Panc1 (cell line): ENCODE results near the gene PHF1. TPM values are rescaled to one million over a fixed set of nuclear protein-coding genes. Genes with fewer than 3 reads are reported as not detected.
A peak's percentile ranks its signal among the peaks of the same experiment; 100 is the strongest.

Experiments
- ATAC-seq: fragments of 200-7000 bp; cut with Tn5 transposase; 2 replicates; pipeline ENCODE4 v1.9.1; 2020; ENCODE audit warnings: mild to moderate bottlenecking, moderate library complexity
- BruUV-seq: library from RNA; stranded (reverse); fragments of 400-500 nt; replicated peaks from 2 replicates; lab custom pipeline; 2021; lab: Mats Ljungman, UMichigan
- CTCF ChIA-PET: fragments of 300-600 bp; sonication (Branson Sonifier 250); formaldehyde crosslinking; loops from one replicate; lab custom pipeline; 2022; ENCODE audit warnings: antibody characterized with exemption; lab: Charles Lee
- POLR2A ChIA-PET: fragments of 300-600 bp; sonication (Branson Sonifier 250); formaldehyde crosslinking; loops from one replicate; lab custom pipeline; 2022; ENCODE audit warnings: antibody characterized with exemption; lab: Charles Lee
- DNase-seq: peaks from one replicate; pipeline ENCODE4 v3.0.0-alpha.2; 2010; ENCODE audit warnings: low read depth, low spot score
- H3K27ac ChIP-seq: 2 replicates; pipeline ENCODE4 v1.5.1; 2011; ENCODE audit warnings: mild to moderate bottlenecking, low read length, inconsistent platforms
- H3K27me3 ChIP-seq: fragments of 200-500 bp; sonication (Bioruptor generic); 2 replicates; pipeline ENCODE4 v1.6.0; 2014; ENCODE audit warnings: low read length, inconsistent platforms; ENCODE audit not compliant: control insufficient read depth, insufficient read depth
- H3K36me3 ChIP-seq: fragments of 200-500 bp; sonication (Bioruptor generic); 2 replicates; pipeline ENCODE4 v1.5.1; 2014; ENCODE audit warnings: inconsistent platforms, mild to moderate bottlenecking, low read length, moderate library complexity; ENCODE audit not compliant: control insufficient read depth, insufficient read depth
- H3K4me1 ChIP-seq: 2 replicates; pipeline ENCODE4 v1.5.1; 2011; ENCODE audit warnings: inconsistent platforms, mild to moderate bottlenecking, low read length, moderate library complexity; ENCODE audit not compliant: control insufficient read depth, insufficient read depth
- H3K4me3 ChIP-seq, 2 experiments: 2 replicates each; pipeline ENCODE4 v1.5.1; 2011 to 2012; ENCODE audit warnings: low read depth in 2 of 2, low read length in 2 of 2, mild to moderate bottlenecking in 2 of 2, inconsistent platforms in 1 of 2, moderate library complexity in 1 of 2
- H3K9me3 ChIP-seq: fragments of 200-500 bp; sonication (Bioruptor generic); 2 replicates; pipeline ENCODE4 v1.5.1; 2014; ENCODE audit warnings: low read depth, mild to moderate bottlenecking, inconsistent platforms, low read length, moderate library complexity; ENCODE audit not compliant: control insufficient read depth, insufficient read depth
- POLR2AphosphoS5 ChIP-seq: IDR thresholded peaks from 2 replicates; pipeline ENCODE4 v1.6.1; 2012; ENCODE audit warnings: mild to moderate bottlenecking, low read depth, low read length, moderate library complexity
- REST ChIP-seq, 2 experiments: IDR thresholded peaks; 2 replicates each; pipeline ENCODE4 v1.6.1; 2011 to 2012; ENCODE audit warnings: low read depth in 2 of 2, control low read depth in 1 of 2, low read length in 1 of 2, mild to moderate bottlenecking in 1 of 2, moderate library complexity in 1 of 2; ENCODE audit not compliant: insufficient read depth in 1 of 2
- SIN3A ChIP-seq: IDR thresholded peaks from 2 replicates; pipeline ENCODE4 v1.6.1; 2012; ENCODE audit warnings: low read depth, mild to moderate bottlenecking, low read length, moderate library complexity, borderline replicate concordance; ENCODE audit not compliant: insufficient read depth
- TCF7L2 ChIP-seq: IDR thresholded peaks from 2 replicates; pipeline ENCODE4 v1.6.1; 2011; ENCODE audit warnings: mild to moderate bottlenecking, low read depth, low read length, inconsistent platforms
- in situ Hi-C: cut with HindIII; loops from 2 replicates; pipeline ENCODE4 v1.10.0; 2016; ENCODE audit warnings: low sequenced_read_pairs, low pct_unique_long_range_greater_than_20kb
- intact Hi-C: fragments of 100-400 bp; cut with micrococcal nuclease; formaldehyde crosslinking; loops from one replicate; pipeline ENCODE4 v1.10.0; 2022; ENCODE audit not compliant: unreplicated experiment
- total RNA-seq: library from RNA; stranded (reverse); gene quantifications from one replicate; pipeline ENCODE4 v1.2.1, GENCODE V29; 2021; ENCODE audit not compliant: unreplicated experiment
- TF ChIP-seq, protein P1 (sequence below): fragments of 450-650 bp; IDR thresholded peaks from 2 replicates; pipeline ENCODE4 v1.5.1; 2017; ENCODE audit warnings: mild to moderate bottlenecking

The PHF1 gene
- total RNA-seq, 1 experiment from 2014 or later = 51.6 TPM

DNA sequence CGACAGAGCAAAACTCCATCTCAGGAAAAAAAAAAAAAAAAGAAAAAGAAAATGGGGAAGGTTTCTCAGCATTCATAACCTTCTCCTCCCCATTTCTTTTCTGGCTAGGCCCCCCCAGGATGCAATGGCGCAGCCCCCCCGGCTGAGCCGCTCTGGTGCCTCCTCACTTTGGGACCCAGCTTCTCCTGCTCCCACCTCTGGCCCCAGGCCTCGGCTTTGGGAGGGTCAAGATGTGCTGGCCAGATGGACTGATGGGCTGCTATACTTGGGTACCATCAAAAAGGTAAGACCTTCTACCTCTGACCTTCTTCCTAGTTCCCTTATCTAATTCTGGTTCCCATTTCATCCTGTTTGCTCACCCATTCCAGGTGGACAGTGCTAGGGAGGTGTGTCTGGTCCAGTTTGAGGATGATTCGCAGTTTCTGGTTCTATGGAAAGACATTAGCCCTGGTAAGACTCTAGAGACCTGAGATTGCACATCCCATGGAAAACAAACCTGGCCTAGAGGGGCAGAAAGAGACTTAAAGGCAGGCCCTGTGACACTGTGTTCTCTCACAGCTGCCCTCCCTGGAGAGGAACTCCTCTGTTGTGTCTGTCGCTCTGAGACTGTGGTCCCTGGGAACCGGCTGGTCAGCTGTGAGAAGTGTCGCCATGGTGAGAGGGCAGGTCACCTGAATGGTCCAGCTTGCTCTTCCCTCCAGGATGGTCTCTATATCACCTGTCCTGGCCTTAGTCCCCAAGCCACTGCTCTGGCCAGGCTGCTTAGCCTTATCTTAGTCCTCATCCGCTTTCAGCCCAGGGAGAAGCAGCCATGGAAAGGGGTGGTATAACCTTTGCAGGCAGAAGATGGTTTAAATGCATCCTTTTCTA lies 1.6 kb downstream of the PHF1 start:
- H3K36me3 ChIP-seq = peaks cover 8% of the 10 kb centered on the region
- POLR2A ChIA-PET = no interaction called here
- no peaks in the 10 kb centered on the region for H3K9me3 ChIP-seq
- TF ChIP-seq POLR2AphosphoS5 (no peak; the same call in 1 of the 2 replicates), REST (IDR thresholded peaks at IDR 0.05; ENCODE audit: insufficient read depth in 1 of 2, low read depth in 2 of 2, low read length in 1 of 2) (no peak), TCF7L2 (no peak), SIN3A (no peak)
- TF ChIP-seq, protein P1, sequence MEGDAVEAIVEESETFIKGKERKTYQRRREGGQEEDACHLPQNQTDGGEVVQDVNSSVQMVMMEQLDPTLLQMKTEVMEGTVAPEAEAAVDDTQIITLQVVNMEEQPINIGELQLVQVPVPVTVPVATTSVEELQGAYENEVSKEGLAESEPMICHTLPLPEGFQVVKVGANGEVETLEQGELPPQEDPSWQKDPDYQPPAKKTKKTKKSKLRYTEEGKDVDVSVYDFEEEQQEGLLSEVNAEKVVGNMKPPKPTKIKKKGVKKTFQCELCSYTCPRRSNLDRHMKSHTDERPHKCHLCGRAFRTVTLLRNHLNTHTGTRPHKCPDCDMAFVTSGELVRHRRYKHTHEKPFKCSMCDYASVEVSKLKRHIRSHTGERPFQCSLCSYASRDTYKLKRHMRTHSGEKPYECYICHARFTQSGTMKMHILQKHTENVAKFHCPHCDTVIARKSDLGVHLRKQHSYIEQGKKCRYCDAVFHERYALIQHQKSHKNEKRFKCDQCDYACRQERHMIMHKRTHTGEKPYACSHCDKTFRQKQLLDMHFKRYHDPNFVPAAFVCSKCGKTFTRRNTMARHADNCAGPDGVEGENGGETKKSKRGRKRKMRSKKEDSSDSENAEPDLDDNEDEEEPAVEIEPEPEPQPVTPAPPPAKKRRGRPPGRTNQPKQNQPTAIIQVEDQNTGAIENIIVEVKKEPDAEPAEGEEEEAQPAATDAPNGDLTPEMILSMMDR = no peak
- peaks cover 38% of the 10 kb centered on the region for H3K4me1 ChIP-seq
- 0 out of 2 replicates have a peak overlapping the region, but pooled peaks have one; percentile 37 for H3K27ac ChIP-seq
- in situ Hi-C loops = no loop called here
- intact Hi-C loops = no loop called here
- CTCF ChIA-PET = interaction anchor here (0.6 to 0.9 kb wide), 2 partner anchors 14 to 164 kb away, joined by 5 to 7 read pairs; no protein-coding TSS in a partner anchor
- no peak for DNase-seq
- H3K27me3 ChIP-seq = no peaks in the 10 kb centered on the region
- ATAC-seq = no peak
- peak overlapping the region in 1 of 2 experiments; percentile 83; a peak in 2 of 4 replicates for H3K4me3 ChIP-seq
- TSS peak; percentile 41 for BruUV-seq

DNA sequence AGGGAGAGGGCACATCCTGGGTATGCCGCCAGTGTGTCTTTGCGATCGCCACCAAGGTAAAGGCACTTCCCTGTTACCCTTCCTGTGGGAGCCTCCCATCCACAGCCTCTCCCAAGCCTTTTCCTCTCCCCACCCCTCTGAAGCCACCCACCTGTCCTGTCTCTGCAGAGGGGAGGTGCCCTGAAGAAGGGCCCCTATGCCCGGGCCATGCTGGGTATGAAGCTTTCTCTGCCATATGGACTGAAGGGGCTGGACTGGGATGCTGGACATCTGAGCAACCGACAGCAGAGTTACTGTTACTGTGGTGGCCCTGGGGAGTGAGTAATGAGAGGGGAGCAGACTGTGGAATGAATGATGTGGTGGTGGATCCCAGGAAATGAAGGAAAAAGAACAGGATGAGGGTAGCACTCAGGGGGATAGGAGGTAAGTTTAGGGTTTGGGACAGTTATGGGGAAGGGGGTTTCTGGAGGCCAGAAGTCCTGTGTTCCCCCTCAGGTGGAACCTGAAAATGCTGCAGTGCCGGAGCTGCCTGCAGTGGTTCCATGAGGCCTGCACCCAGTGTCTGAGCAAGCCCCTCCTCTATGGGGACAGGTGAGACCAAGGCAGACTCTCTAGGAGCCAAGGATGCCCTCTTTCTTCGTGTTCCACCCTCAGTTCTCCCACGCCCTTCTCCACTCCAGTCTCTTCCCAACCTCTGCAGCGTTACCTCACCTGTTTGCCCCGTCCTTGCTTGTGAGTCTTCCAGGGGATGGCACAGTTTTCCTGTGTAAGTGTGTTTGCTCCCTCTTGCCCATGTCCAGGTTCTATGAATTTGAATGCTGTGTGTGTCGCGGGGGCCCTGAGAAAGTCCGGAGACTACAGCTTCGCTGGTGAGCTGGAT lies 2.7 kb downstream of the PHF1 start:
- H3K9me3 ChIP-seq = no peaks in the 10 kb centered on the region
- no peak overlapping the region for H3K4me3 ChIP-seq
- 0 out of 2 replicates have a peak, but pooled peaks have one; percentile 16 for TF ChIP-seq POLR2AphosphoS5
- no peak for TF ChIP-seq TCF7L2
- intact Hi-C loops (no loop called here), in situ Hi-C loops (no loop called here)
- ATAC-seq (no peak), DNase-seq (no peak)
- no peaks in the 10 kb centered on the region for H3K27me3 ChIP-seq
- peak overlapping the region; percentile 17; the same call in 1 of the 2 replicates for H3K27ac ChIP-seq
- POLR2A ChIA-PET = interaction anchor here (0.5 kb wide), 1 partner anchor 138 kb away, joined by 3 read pairs; no protein-coding TSS in a partner anchor
- CTCF ChIA-PET = no interaction called here
- peaks cover 3% of the 10 kb centered on the region for H3K36me3 ChIP-seq
- H3K4me1 ChIP-seq = peaks cover 40% of the 10 kb centered on the region
- BruUV-seq = no TSS peak
